Activated B cell treated with CpG ODN at 0.5 μM for 24 hours (primary cell): ENCODE measurements around the gene FGGY. TPM values are rescaled to one million over a fixed set of nuclear protein-coding genes. Genes with fewer than 3 reads are reported as not detected.
"Not testable (repeated sequence)": the region's sequence is repeated elsewhere in the genome, so short reads cannot be mapped to it uniquely, and the experiment has no call there.

ENCODE experiments used
- ATAC-seq: fragments of 200-7000 bp; cut with Tn5 transposase; one replicate; pipeline ENCODE4 v1.10.0; 2021; ENCODE audit warnings: low read depth, mild to moderate bottlenecking, moderate library complexity
- CTCF ChIA-PET: fragments of 350-600 bp; sonication (Branson Sonifier 250); formaldehyde crosslinking; loops from one replicate; lab custom pipeline; 2021; ENCODE audit warnings: antibody characterized with exemption; lab: Charles Lee
- POLR2A ChIA-PET: fragments of 350-600 bp; sonication (Branson Sonifier 250); formaldehyde crosslinking; loops from one replicate; lab custom pipeline; 2021; ENCODE audit warnings: antibody characterized with exemption; lab: Charles Lee
- DNase-seq: peaks from one replicate; pipeline ENCODE4 v3.0.0; 2022
- H3K27ac Mint-ChIP-seq: one replicate; pipeline ENCODE4 v1.8.0; 2020; ENCODE audit warnings: mixed read lengths
- H3K27me3 Mint-ChIP-seq: one replicate; pipeline ENCODE4 v1.8.0; 2021; ENCODE audit warnings: mixed read lengths
- H3K36me3 Mint-ChIP-seq: one replicate; pipeline ENCODE4 v1.8.0; 2021; ENCODE audit warnings: low read depth, mixed read lengths
- H3K4me1 Mint-ChIP-seq: one replicate; pipeline ENCODE4 v1.8.0; 2021; ENCODE audit warnings: mixed read lengths
- H3K4me3 Mint-ChIP-seq: one replicate; pipeline ENCODE4 v1.8.0; 2020; ENCODE audit warnings: mild to moderate bottlenecking, mixed read lengths
- H3K9me3 Mint-ChIP-seq: one replicate; pipeline ENCODE4 v1.8.0; 2020; ENCODE audit warnings: mixed read lengths
- CTCF ChIP-seq: fragments of 200-600 bp; IDR thresholded peaks from one replicate; pipeline ENCODE4 v1.8.0; 2022; ENCODE audit warnings: antibody characterized with exemption, mild to moderate bottlenecking
- intact Hi-C: fragments of 100-400 bp; cut with micrococcal nuclease; formaldehyde crosslinking; loops from one replicate; pipeline ENCODE4 v1.15.1; 2024
- total RNA-seq: library from RNA; stranded (reverse); gene quantifications from 2 replicates; pipeline ENCODE4 v1.2.3, GENCODE V29; 2022

FGGY gene
- total RNA-seq, 1 donor from 2014 or later: 24.0 TPM

- POLR2A ChIA-PET: no interaction called here
- no peak for DNase-seq
- CTCF ChIA-PET: no interaction called here
These were observed 410.4 kb downstream of the FGGY start for GRCh38 chr1:59707178-59707791.

GRCh38 chr1:59709333-59709732 lies 412.4 kb downstream of the FGGY start:
- no peak overlapping the region for H3K27ac Mint-ChIP-seq
- intact Hi-C loops: no loop called here
- DNase-seq (no peak), ATAC-seq (no peak)
- no peak for TF ChIP-seq CTCF
- H3K4me1 Mint-ChIP-seq: no peaks in the 10 kb centered on the region
- POLR2A ChIA-PET: no interaction called here
- peaks cover 3% of the 10 kb centered on the region for H3K36me3 Mint-ChIP-seq
- peaks cover 2% of the 10 kb centered on the region for H3K9me3 Mint-ChIP-seq
- CTCF ChIA-PET: no interaction called here
- no peak overlapping the region for H3K4me3 Mint-ChIP-seq
- no peaks in the 10 kb centered on the region for H3K27me3 Mint-ChIP-seq

More at GRCh38 chr1:59707178-59707791, 410.4 kb downstream of the FGGY start:
- Mint-ChIP-seq H3K36me3 (peaks cover 3% of the 10 kb centered on the region), H3K27me3 (no peaks in the 10 kb centered on the region), H3K4me3 (no peak overlapping the region), H3K4me1 (no peaks in the 10 kb centered on the region), H3K27ac (no peak overlapping the region), H3K9me3 (peaks cover 2% of the 10 kb centered on the region)
- no peak for ATAC-seq
- intact Hi-C loops: no loop called here
- no peak for TF ChIP-seq CTCF

- H3K9me3 Mint-ChIP-seq, H3K36me3 Mint-ChIP-seq, H3K4me3 Mint-ChIP-seq, ATAC-seq, H3K4me1 Mint-ChIP-seq, POLR2A ChIA-PET, H3K27ac Mint-ChIP-seq, intact Hi-C loops, DNase-seq, CTCF ChIA-PET, H3K27me3 Mint-ChIP-seq: not testable (repeated sequence)
These were observed 414.0 kb downstream of the FGGY start for GRCh38 chr1:59710920-59711319.

GRCh38 chr1:59714219-59714618 lies 417.3 kb downstream of the FGGY start:
- peaks cover 2% of the 10 kb centered on the region for H3K9me3 Mint-ChIP-seq
- H3K36me3 Mint-ChIP-seq: peaks cover 1% of the 10 kb centered on the region
- no peak overlapping the region for H3K27ac Mint-ChIP-seq
- CTCF ChIA-PET: no interaction called here
- intact Hi-C loops: no loop called here
- DNase-seq: no peak
- POLR2A ChIA-PET: no interaction called here
- no peaks in the 10 kb centered on the region for H3K4me1 Mint-ChIP-seq
- no peak overlapping the region for H3K4me3 Mint-ChIP-seq
- H3K27me3 Mint-ChIP-seq: no peaks in the 10 kb centered on the region
- no peak for TF ChIP-seq CTCF
- no peak for ATAC-seq

- no peak for TF ChIP-seq CTCF
- DNase-seq (no peak), ATAC-seq (no peak)
- Mint-ChIP-seq H3K4me3 (no peak overlapping the region), H3K36me3 (peaks cover 1% of the 10 kb centered on the region), H3K9me3 (peaks cover 2% of the 10 kb centered on the region), H3K27me3 (no peaks in the 10 kb centered on the region), H3K4me1 (no peaks in the 10 kb centered on the region), H3K27ac (no peak overlapping the region)
- ChIA-PET CTCF (interaction anchor here (0.7 kb wide), 1 partner anchor 976 kb away, joined by 3 read pairs; no protein-coding TSS in a partner anchor), POLR2A (interaction anchor here (0.6 kb wide), 1 partner anchor 9 kb away, joined by 3 read pairs; no protein-coding TSS in a partner anchor)
- intact Hi-C loops: no loop called here
These were observed 418.1 kb downstream of the FGGY start for GRCh38 chr1:59714966-59715365.

- intact Hi-C loops: no loop called here
- Mint-ChIP-seq H3K4me3 (no peak overlapping the region), H3K36me3 (no peaks in the 10 kb centered on the region), H3K27ac (no peak overlapping the region), H3K4me1 (no peaks in the 10 kb centered on the region), H3K9me3 (no peaks in the 10 kb centered on the region), H3K27me3 (no peaks in the 10 kb centered on the region)
- ChIA-PET CTCF (interaction anchor here (0.9 kb wide), 1 partner anchor 18 kb away, joined by 3 read pairs; no protein-coding TSS in a partner anchor), POLR2A (no interaction called here)
- no peak for DNase-seq
- no peak for ATAC-seq
- TF ChIP-seq CTCF: no peak
These were observed 419.9 kb downstream of the FGGY start for GRCh38 chr1:59716832-59717231.
